OCI-LY7 (cell line): ENCODE data around the gene EPSTI1. TPM values are rescaled to one million over a fixed set of nuclear protein-coding genes. Genes with fewer than 3 reads are reported as not detected.

Experiments
- BruUV-seq: library from RNA; stranded (reverse); fragments of 400-500 nt; replicated peaks from 2 replicates; lab custom pipeline; 2021; lab: Mats Ljungman, UMichigan
- CTCF ChIA-PET: fragments of 300-600 bp; sonication (Branson Sonifier 250); formaldehyde crosslinking; loops from one replicate; lab custom pipeline; 2022; ENCODE audit warnings: antibody characterized with exemption; ENCODE audit not compliant: unreplicated experiment; lab: Charles Lee
- POLR2A ChIA-PET: fragments of 300-600 bp; sonication (Branson Sonifier 250); formaldehyde crosslinking; loops from one replicate; lab custom pipeline; 2022; ENCODE audit warnings: antibody characterized with exemption; lab: Charles Lee
- DNase-seq: peaks from one replicate; pipeline ENCODE4 v3.0.0-alpha.2; 2015; ENCODE audit warnings: low spot score
- H2AFZ ChIP-seq: fragments of 200-600 bp; sonication (generic), shearing (Covaris generic); 2 replicates; pipeline ENCODE4 v1.6.1; 2014; ENCODE audit warnings: mild to moderate bottlenecking, antibody characterized with exemption, low read length, moderate library complexity
- H3K27ac ChIP-seq: fragments of 200-600 bp; sonication (generic); 2 replicates; pipeline ENCODE4 v1.5.1; 2014; ENCODE audit warnings: mixed run types, low read depth, mild to moderate bottlenecking, moderate library complexity, low read length, inconsistent platforms; ENCODE audit not compliant: poor library complexity, severe bottlenecking
- H3K36me3 ChIP-seq: fragments of 200-600 bp; sonication (generic); 2 replicates; pipeline ENCODE4 v1.6.1; 2014; ENCODE audit warnings: mild to moderate bottlenecking, antibody characterized with exemption, low read length, moderate library complexity, mixed read lengths; ENCODE audit not compliant: insufficient read depth
- H3K4me1 ChIP-seq: fragments of 200-600 bp; sonication (generic); 2 replicates; pipeline ENCODE4 v1.5.1; 2014; ENCODE audit warnings: mild to moderate bottlenecking, low read length; ENCODE audit not compliant: insufficient read depth, poor library complexity, severe bottlenecking
- H3K4me2 ChIP-seq: fragments of 200-600 bp; sonication (generic); 2 replicates; pipeline ENCODE4 v1.6.1; 2014; ENCODE audit warnings: mild to moderate bottlenecking, low read length
- H3K4me3 ChIP-seq: fragments of 200-600 bp; sonication (generic); 2 replicates; pipeline ENCODE4 v1.5.1; 2014; ENCODE audit warnings: mild to moderate bottlenecking, low read depth, low read length; ENCODE audit not compliant: poor library complexity, severe bottlenecking
- H3K79me2 ChIP-seq: fragments of 200-600 bp; sonication (generic); 2 replicates; pipeline ENCODE4 v1.6.1; 2016; ENCODE audit warnings: low read depth, mild to moderate bottlenecking, low read length, moderate library complexity, mixed read lengths; ENCODE audit not compliant: insufficient read depth
- H3K9me2 ChIP-seq: fragments of 200-600 bp; sonication (generic); 2 replicates; pipeline ENCODE4 v1.6.1; 2016; ENCODE audit warnings: mild to moderate bottlenecking, low read length, mixed read lengths; ENCODE audit not compliant: insufficient read depth
- H3K9me3 ChIP-seq: fragments of 200-600 bp; sonication (generic); 2 replicates; pipeline ENCODE4 v1.6.1; 2014; ENCODE audit warnings: mild to moderate bottlenecking, mixed run types, low read length, mixed read lengths
- H4K20me1 ChIP-seq: fragments of 200-600 bp; sonication (generic); 2 replicates; pipeline ENCODE4 v1.6.1; 2014; ENCODE audit warnings: mild to moderate bottlenecking, antibody characterized with exemption, low read length, moderate library complexity, mixed read lengths; ENCODE audit not compliant: insufficient read depth
- CTCF ChIP-seq: fragments of 200-600 bp; sonication (generic); conservative IDR thresholded peaks from 2 replicates; pipeline ENCODE4 v1.5.1; 2014; ENCODE audit warnings: mild to moderate bottlenecking, antibody characterized with exemption, low read length, moderate library complexity, mixed read lengths
- EZH2phosphoT487 ChIP-seq: fragments of 200-600 bp; sonication (generic); IDR thresholded peaks from 2 replicates; pipeline ENCODE4 v1.6.1; 2018; ENCODE audit warnings: low read depth, borderline replicate concordance, mild to moderate bottlenecking, mixed run types, antibody characterized with exemption, low read length, moderate library complexity, mixed read lengths
- intact Hi-C: fragments of 100-400 bp; cut with micrococcal nuclease; formaldehyde crosslinking; loops from one replicate; pipeline ENCODE4 v1.10.0; 2022; ENCODE audit not compliant: unreplicated experiment
- total RNA-seq, 2 experiments: library from RNA; depleted of rRNA in 1 of 2; stranded (reverse); fragments of >200 nt in 1 of 2; shearing (Covaris generic) in 1 of 2; gene quantifications; 2 replicates each; pipeline ENCODE4 v1.2.3, GENCODE V29; 2014 to 2022

The EPSTI1 gene
- total RNA-seq, 2 experiments from 2014 or later: 0.49 to 2.1 TPM

GRCh38 chr13:42880056-42880605 lies 111.9 kb downstream of the EPSTI1 start:
- no peaks in the 10 kb centered on the region for H3K79me2 ChIP-seq
- no peaks in the 10 kb centered on the region for H3K9me3 ChIP-seq
- no peak for DNase-seq
- no peaks in the 10 kb centered on the region for H4K20me1 ChIP-seq
- H3K9me2 ChIP-seq: no peaks in the 10 kb centered on the region
- ChIA-PET POLR2A (no interaction called here), CTCF (no interaction called here)
- intact Hi-C loops: no loop called here
- no peaks in the 10 kb centered on the region for H3K36me3 ChIP-seq
- no peak overlapping the region for H3K4me3 ChIP-seq
- no peak overlapping the region for H2AFZ ChIP-seq
- no peak for TF ChIP-seq CTCF
- TF ChIP-seq EZH2phosphoT487: no peak
- H3K27ac ChIP-seq: no peak overlapping the region
- no TSS peak for BruUV-seq
- no peak overlapping the region for H3K4me2 ChIP-seq
- no peaks in the 10 kb centered on the region for H3K4me1 ChIP-seq

GRCh38 chr13:42878721-42879120 lies 113.3 kb downstream of the EPSTI1 start:
- Histone ChIP-seq H4K20me1 (no peaks in the 10 kb centered on the region), H3K4me3 (no peak overlapping the region), H2AFZ (no peak overlapping the region), H3K36me3 (no peaks in the 10 kb centered on the region), H3K9me2 (no peaks in the 10 kb centered on the region), H3K4me1 (no peaks in the 10 kb centered on the region), H3K79me2 (no peaks in the 10 kb centered on the region), H3K9me3 (no peaks in the 10 kb centered on the region), H3K4me2 (no peak overlapping the region), H3K27ac (no peak overlapping the region)
- no peak for DNase-seq
- ChIA-PET POLR2A (interaction anchor here (0.6 to 1.4 kb wide), 2 partner anchors 40 to 95 kb away, joined by 3 read pairs; no protein-coding TSS in a partner anchor), CTCF (no interaction called here)
- TF ChIP-seq EZH2phosphoT487 (no peak), CTCF (no peak)
- no TSS peak for BruUV-seq
- intact Hi-C loops: no loop called here

- Histone ChIP-seq H3K27ac (no peak overlapping the region), H4K20me1 (no peaks in the 10 kb centered on the region), H2AFZ (no peak overlapping the region), H3K4me2 (no peak overlapping the region), H3K36me3 (no peaks in the 10 kb centered on the region), H3K9me2 (no peaks in the 10 kb centered on the region), H3K79me2 (no peaks in the 10 kb centered on the region), H3K4me3 (no peak overlapping the region), H3K9me3 (no peaks in the 10 kb centered on the region), H3K4me1 (no peaks in the 10 kb centered on the region)
- POLR2A ChIA-PET: interaction anchor here (0.6 to 1.3 kb wide), 5 partner anchors 14 to 967 kb away, joined by 3 to 4 read pairs (median 3); no protein-coding TSS in a partner anchor
- TF ChIP-seq EZH2phosphoT487 (no peak), CTCF (no peak)
- CTCF ChIA-PET: no interaction called here
- BruUV-seq: no TSS peak
- DNase-seq: no peak
- intact Hi-C loops: no loop called here
Measured at GRCh38 chr13:42876887-42877545, 115.0 kb downstream of the EPSTI1 start.
